HCT116 (cell line): ENCODE data around the gene DOLPP1.

Experiments
- CTCF ChIP-seq, 3 experiments: fragments of 200-600 bp in 1 of 3; sonication (generic) in 1 of 3; IDR thresholded peaks in 2 of 3; conservative IDR thresholded peaks in 1 of 3; 2 replicates each; pipeline ENCODE4 v1.5.1; 2012 to 2017; ENCODE audit warnings: low read depth in 2 of 3, low read length in 2 of 3, antibody characterized with exemption in 1 of 3, borderline replicate concordance in 1 of 3, control low read depth in 1 of 3, mild to moderate bottlenecking in 1 of 3, mixed read lengths in 1 of 3, mixed run types in 1 of 3, moderate library complexity in 1 of 3; ENCODE audit not compliant: insufficient read depth in 1 of 3
- POLR2AphosphoS5 ChIP-seq: IDR thresholded peaks from 2 replicates; pipeline ENCODE4 v1.6.1; 2011; ENCODE audit warnings: mild to moderate bottlenecking, low read depth, low read length, moderate library complexity
- TF ChIP-seq, protein P1 (sequence below): IDR thresholded peaks from 2 replicates; pipeline ENCODE4 v1.6.1; 2012

DNA sequence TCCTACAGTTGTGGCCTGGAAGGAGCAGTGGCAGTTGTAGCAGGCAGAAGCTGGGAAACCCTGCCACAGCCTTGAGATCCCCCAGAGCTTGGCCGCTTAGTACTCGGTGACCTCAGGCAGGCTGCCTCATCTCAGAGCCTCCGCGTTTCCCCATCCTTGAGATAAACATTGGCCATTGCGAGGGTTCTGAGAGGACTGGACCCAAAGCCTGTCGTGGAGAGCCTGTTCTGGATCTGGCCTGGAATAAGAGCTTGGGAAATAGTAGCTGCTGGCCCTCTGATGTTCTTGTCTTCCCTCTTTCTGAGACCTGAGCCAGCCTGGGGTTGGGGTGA, 43.2 kb upstream of the DOLPP1 start:
- no peak for TF ChIP-seq POLR2AphosphoS5
- TF ChIP-seq CTCF (IDR thresholded peaks at IDR 0.05 in 2 of 3, conservative IDR thresholded peaks at IDR 0.05 in 1 of 3; ENCODE audit: borderline replicate concordance in 1 of 3, insufficient read depth in 1 of 3, low read depth in 2 of 3, low read length in 2 of 3): no peak
- TF ChIP-seq, protein P1, sequence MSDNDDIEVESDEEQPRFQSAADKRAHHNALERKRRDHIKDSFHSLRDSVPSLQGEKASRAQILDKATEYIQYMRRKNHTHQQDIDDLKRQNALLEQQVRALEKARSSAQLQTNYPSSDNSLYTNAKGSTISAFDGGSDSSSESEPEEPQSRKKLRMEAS: no peak
